NCI-H345 (cell line): Measurements from ENCODE around the gene MARCHF11.

ENCODE experiments used
- DNase-seq: peaks from one replicate; lab custom pipeline; 2025; lab: John Stamatoyannopoulos, UW

MARCHF11 gene

GRCh38 chr5:16051246-16051755 lies 128.3 kb downstream of the MARCHF11 start:
- DNase-seq: no peak

- DNase-seq: no peak
Measured at GRCh38 chr5:16050414-16050813, 129.2 kb downstream of the MARCHF11 start.

GRCh38 chr5:16049761-16050160 lies 129.8 kb downstream of the MARCHF11 start:
- no peak for DNase-seq

- no peak for DNase-seq
Measured at GRCh38 chr5:16048132-16048531, 131.5 kb downstream of the MARCHF11 start.

DNA sequence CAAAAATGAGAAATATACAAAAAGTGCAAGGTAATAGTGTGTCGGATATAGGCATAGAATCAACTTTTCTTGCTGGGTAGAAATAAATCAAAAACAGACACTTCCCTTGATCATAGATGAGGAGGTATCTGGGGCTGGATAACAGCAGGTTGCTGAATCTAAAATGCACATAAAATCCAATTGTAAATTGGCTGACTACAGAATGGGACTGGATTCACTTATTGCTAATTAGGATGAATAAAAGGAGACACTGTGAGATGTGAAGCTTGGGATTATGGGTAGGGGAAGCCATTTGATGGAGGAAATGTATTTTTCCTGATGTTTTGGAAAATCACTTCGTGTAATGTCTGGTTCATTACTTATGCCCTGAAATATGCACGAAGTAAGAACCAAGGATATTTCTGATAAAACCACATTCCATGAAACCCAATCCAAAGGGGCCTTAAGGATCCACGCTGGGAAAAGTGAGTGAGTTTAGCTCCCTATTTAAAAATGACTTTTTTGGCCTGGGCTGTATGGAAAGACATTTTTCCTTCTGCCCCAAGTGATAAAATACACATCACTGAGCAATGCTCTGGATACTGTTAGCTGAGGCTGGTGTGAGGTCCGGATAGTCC lies 136.1 kb downstream of the MARCHF11 start:
- no peak for DNase-seq

GRCh38 chr5:16037121-16037845 lies 142.3 kb downstream of the MARCHF11 start:
- DNase-seq: no peak

- DNase-seq: no peak
Measured at GRCh38 chr5:16034319-16035001, 145.1 kb downstream of the MARCHF11 start.

GRCh38 chr5:16033187-16033925 lies 146.2 kb downstream of the MARCHF11 start:
- DNase-seq: no peak

GRCh38 chr5:16028708-16029107 lies 150.9 kb downstream of the MARCHF11 start:
- no peak for DNase-seq

- no peak for DNase-seq
Measured at GRCh38 chr5:16025681-16026080, 153.9 kb downstream of the MARCHF11 start.

- no peak for DNase-seq
Measured at GRCh38 chr5:16018970-16019369, 160.6 kb downstream of the MARCHF11 start.

- DNase-seq: no peak
Measured at GRCh38 chr5:16017720-16018119, 161.9 kb downstream of the MARCHF11 start.
